NCI-H187 (cell line): ENCODE results near the gene KLHDC8A.

Experiments
- DNase-seq, 2 experiments: peaks; one replicate each; lab custom pipeline; 2025; lab: John Stamatoyannopoulos, UW

KLHDC8A gene

DNA sequence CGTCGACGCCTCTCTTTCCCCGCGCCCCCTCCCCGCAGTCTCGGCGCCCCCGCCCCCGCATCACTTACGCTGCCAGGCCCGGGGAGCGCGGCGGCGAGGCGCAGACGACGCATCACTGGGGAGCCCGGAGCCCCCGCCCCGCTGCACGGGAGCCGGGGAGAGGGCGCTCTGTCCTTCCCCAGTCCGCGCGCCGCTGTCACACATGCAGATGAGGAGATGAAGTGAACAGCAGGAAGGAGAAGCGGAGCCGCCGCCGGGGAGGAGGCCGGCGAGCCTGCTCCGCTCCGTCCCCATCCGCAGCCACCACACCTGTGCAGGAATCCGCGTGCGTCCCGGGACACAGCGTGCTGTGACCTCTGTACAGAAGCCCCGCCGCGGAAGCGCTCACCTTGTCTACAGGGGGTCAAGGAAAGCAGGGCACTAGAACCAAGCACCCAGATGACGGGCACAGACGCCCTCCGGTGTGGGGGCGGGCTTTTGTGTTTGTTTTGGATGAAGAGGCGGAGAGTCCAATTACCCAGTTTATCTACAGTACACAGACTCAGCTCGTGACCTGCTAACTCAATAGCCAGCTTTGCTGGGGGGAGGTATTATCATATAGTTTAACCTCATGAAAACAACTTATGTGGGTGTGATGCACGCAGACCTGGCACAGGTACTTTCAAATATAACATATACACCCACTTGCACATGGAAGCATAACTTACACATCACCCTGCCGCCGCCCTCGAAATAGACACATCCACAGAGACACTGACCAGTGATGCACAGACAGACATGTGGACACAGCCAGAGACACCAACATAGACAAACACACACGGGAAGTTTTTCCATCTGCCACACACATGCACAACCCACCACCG is 12.4 kb downstream of the KLHDC8A start:
- peak in 1 of 2 experiments; percentile 35 for DNase-seq

- DNase-seq: no peak
Measured at GRCh38 chr1:205343431-205344065, 13.2 kb downstream of the KLHDC8A start.

DNA sequence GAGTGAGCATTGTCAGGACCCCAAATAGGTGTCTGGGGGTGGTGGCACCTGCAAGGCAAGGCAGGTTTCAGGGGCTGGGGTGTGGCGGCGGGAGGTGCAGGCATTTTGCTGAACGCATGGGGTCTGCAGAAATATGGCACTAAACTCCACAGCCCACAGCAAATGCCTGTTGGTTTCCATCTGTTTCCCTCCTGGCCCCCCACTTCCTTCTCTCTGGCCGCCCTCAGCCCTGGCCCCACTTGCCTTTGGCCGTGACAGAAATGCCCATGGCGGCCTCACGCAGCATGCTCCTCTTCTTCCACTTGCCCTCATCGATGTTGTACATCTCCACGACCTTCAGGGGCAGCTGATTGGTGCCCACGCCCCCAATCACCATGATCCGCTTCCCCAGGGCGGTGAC is 13.7 kb downstream of the KLHDC8A start:
- no peak for DNase-seq

DNA sequence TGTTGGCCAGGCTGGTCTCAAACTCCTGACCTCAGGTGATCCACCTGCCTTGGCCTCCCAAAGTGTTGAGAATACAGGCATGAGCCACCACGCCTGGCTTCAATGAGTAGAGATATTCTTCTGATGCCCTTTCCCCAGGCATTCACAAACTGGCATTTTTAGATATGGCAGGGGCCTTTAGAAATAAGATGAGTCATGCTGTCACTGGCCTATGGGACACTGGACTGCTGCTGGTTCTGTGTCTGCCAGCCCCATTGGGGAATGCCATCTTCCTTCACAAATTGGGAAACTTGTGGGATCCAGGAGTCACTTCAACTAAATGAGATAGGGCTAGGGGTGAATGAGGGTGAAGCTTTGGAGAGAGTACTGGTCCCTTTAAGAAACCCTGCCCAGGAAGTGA is 16.0 kb downstream of the KLHDC8A start:
- DNase-seq: no peak

- DNase-seq: no peak
Measured at GRCh38 chr1:205339717-205340116, 17.0 kb downstream of the KLHDC8A start.

DNA sequence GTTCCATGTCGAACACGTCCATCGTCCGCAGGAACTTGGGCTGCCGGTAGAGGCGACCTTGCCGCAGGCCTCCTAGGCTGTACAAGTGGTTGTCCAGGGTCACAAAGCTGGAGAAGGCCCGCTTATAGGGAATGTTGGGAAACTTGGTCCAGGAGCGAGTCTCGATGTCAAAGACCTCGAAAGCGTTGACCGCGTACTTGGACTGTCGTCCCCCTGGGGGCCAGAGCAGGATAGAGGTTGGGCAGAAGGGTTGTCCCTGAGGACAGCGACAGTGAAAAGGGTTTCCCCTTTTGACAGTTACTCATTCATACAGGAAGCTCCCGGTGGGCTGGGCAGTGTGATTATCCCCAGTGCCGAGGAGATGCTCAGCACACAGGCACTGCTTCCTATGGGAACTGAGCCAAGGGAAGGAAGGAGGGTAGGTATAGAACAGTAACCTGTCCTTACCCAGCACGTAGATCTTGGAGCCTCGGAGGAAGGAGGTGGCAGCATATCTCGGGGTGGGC is 17.5 kb downstream of the KLHDC8A start:
- DNase-seq: no peak

- no peak for DNase-seq
Measured at GRCh38 chr1:205338011-205338410, 18.7 kb downstream of the KLHDC8A start.

GRCh38 chr1:205337481-205337880 is 19.2 kb downstream of the KLHDC8A start:
- DNase-seq: no peak

DNA sequence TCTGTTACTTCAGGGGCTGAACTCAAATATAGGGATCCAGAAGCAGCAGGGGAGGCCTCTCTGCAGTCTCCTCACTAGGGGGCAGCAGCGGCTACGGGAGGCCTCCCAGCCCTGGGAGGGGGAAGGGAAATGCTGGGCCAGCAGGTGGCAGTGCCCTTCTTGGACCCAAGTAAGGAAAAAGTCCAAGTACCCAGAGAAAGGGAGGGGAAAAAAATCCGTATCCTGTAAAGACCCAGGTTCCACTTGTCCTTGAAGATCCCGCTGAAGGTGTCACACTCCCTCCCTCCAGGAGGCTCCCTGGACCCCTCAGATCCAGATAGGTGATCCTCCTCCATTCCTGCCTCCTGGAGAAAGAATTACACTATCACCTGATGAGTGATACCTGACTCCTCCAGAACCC is 21.0 kb downstream of the KLHDC8A start:
- DNase-seq: peak; percentile 92 to 93

GRCh38 chr1:205332015-205332791 is 24.5 kb downstream of the KLHDC8A start:
- DNase-seq: no peak

- no peak for DNase-seq
Measured at GRCh38 chr1:205330150-205330549, 26.6 kb downstream of the KLHDC8A start.

DNA sequence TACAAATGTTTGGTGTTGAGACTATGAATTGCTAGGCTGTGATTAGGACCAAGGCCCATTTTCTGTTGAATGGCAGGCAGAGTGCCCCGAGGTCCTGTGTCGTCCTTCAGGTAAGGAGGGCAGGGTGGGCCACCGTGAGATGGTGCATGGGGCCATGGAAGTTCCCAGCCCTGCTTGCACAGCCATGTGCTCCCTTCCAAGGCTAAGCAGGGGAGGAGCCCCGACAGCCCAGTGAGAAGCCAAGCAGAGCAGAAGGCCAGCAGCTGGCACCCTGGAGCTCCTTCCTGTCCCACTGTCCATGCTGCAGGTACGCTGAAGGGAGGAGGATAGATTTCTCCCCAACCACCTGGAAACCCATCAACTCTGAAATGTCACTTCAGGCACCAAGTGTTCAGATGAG is 27.0 kb downstream of the KLHDC8A start:
- DNase-seq: no peak

GRCh38 chr1:205328476-205328875 is 28.2 kb downstream of the KLHDC8A start:
- DNase-seq: no peak

DNA sequence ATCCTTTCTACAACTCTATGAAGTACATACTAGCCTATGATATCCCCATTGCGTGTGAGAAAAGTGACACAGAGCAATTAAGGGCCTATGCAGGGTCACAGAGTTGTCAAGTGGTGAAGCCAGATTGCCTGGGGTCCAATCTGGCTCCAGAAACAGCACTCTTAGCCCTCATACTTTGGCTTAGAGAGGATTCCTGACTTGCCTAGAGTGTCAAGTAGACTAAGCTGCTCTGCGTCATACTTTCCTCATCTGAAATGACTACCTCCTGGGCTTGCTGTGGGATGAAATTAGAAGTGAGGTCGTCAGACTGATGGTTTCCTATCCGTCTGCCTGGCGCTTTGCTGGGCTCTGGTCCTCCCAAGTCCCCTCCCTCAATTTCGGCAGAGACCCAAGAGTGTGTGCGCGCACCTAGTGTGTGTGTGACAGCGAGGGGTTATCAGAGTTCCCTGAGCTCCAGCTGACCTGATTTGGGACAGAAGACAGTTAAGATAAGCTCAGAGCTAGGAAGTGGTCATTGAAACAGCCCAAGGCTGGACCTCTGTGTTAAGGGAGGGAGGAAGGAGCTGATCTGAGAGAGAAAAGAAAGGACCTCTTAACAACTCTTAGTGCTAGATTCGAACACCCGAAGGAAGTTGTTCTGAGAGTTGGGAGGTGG is 29.8 kb downstream of the KLHDC8A start:
- no peak for DNase-seq

DNA sequence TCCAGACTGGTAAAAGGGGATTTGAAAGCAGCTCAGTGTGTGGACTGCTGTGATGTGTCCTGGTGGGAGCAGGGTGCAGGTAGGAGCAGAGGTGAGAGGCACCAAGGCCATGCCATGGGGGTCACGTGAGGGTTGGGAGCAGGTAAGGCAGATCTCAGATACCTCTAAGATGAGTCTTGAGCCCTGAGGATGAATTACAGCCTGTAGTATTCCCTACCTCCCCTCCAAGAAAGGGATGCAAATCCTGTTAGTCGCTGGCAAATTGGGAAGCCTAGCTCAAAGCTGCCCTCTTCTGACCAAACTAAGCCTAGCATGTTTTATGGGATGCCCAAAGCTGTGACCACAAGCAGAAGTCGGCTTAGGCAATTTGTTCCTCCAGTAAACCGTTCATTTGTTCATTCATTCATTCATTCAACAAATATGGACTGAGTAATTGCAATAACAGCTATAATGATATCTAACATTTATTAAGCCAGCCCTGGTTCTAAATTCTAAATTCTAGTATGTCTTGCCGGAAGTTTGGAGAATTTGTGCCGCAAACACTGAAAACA is 31.3 kb downstream of the KLHDC8A start:
- DNase-seq: peak; percentile 70 to 84

DNA sequence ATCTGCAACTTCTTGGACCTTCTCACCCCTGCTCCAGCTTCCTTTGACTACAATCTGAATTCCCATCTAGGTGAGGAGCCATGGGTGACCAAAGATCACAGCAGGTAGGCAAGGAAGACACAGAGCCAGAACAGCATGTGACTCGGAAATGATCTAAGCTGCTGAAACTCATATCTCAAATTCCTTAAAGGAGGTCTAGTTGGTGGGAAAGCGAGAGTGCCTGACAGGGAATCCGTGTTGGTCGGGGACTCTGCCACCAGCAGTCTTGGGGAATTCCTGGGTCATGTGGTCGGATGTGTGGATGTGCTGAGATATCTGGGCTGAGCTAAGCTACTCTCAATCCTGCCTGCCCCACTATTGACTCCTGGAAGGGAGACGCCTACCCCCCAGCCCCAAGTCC is 31.9 kb downstream of the KLHDC8A start:
- no peak for DNase-seq

DNA sequence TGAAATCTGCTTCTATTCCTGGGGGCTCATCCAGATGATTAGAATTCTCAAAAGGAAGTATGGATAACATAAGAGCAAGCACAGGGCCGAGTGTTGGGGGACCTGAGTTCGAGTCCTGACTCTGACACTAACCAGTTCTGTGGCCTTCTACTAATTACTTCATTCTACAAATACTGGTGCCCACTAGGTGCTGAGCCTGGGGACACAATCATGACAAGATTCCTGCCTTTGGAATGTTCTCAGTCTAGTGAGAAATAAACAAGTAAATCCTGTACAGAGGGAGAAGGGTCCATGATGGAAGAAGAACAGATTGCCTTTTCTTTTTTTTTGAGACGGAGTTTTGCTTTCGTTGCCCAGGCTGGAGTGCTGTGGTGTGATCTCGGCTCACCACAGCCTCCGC is 32.9 kb downstream of the KLHDC8A start:
- DNase-seq: no peak

- no peak for DNase-seq
Measured at GRCh38 chr1:205321959-205322283, 34.8 kb downstream of the KLHDC8A start.

DNA sequence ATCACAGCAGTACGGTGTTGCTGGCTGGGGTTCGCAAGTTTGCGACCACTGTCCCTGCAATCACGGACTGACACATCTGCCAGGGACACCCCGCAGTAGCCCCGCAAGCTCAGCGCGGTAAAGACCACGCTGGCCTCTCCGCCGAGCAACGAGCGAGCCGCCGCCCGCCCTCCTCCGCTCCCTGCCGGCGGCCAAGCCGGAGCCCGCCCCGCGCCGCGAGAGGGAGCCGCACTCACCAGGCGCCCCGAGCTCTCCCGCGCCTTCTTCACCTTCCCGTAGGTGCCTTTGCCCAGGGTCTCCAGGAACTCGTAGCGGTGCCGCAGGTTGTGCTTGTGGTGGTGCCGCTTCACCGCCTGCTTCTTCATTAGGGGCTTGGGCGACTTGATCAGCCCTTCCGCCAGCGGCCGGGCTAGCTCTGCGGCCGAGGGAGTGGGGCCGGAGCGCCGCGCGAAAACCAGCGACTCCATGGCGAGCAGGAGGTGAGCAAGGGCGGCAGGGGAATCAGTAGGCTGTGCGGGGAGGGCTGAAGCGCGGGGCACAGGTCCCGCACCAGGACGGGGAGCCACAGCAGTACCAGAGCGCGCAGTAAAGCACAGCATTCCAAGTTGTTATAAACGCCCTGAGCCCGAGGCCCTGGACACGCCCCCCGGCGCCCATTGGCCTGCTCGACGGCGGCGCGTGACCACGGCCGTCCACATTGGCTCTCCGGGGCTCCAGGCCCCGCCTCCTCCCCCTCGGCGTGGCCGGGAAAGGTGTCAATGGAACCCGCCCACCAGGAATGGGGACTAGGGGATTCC is 35.4 kb downstream of the KLHDC8A start, which contains the start of gene NUAK2:
Gene NUAK2, minus strand, starts transcription at position 584 of the 797 bp plus-strand sequence. Its CDS starts 117 bp downstream, at position 467.
- peak; percentile 97 to 99 for DNase-seq

DNA sequence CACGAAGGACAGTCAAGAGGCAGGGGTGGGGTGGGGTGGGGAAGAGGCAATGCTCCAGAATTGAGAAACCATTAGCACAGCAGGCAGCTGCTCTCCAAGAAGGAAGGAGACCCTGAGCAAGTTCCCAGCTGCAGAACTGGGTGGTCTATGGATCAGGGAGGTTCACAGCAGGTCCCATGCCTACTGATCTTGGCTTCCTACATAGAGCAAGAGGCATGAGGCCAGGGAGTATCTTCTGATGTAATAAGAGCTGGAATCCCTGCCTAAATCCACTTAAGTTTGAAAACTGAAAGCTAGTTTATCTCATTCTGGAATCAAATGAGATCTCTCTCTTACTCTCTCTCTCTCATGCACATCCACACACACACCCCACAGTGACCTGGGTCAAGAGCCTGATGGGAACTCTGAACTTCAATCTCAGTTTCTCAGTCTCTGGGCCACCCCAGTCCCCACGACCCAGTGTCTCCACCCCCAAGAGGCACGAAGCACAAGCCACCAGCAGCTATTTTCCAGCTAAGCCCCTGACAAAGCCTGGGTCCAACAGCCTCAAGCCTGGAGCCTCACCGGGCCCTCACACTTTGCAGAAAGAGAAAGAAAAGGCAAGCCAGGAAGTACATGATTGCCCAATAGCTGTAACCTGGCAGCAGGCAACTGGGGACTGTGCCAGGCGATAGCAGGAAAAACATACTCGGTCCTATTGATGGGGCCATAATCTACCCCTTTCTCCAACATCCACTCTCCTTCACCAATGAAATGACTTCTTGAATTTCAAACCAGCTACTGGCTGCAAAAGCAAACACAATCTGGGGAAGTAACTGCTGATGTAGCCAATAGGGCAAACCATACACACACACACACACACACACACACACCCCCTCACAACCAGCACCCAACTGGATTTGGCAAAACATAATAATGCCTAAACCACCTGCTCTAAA is 37.4 kb downstream of the KLHDC8A start:
- peak; percentile 61 to 75 for DNase-seq
